GM19023 (cell line): ENCODE data around the gene SCARB1.

ENCODE experiments used
- ATAC-seq: cut with Tn5 transposase; IDR thresholded peaks from one replicate; pipeline ENCODE4 v1.9.1; 2021; ENCODE audit warnings: mild to moderate bottlenecking, moderate library complexity; ENCODE audit not compliant: unreplicated experiment

SCARB1 gene

DNA sequence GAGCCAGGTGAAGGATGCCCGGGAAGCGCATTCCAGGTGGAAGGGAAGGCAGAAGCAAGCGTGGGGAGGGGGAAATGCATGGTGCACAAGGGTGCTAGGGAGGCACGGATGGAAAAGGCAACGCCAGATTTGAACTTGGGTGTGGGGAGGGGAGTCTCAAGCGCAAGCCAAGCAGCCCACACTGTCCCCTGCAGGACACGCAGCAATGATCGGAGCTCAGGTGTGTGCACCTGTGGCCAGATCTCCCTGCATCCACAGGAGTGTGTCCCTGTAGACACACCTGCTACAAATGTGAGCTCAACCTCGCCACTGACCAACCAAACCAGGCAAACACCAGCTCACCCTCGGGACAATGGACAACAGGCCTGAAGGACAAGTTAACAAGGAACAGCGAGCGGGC is 63.2 kb downstream of the SCARB1 start:
- no peak for ATAC-seq

DNA sequence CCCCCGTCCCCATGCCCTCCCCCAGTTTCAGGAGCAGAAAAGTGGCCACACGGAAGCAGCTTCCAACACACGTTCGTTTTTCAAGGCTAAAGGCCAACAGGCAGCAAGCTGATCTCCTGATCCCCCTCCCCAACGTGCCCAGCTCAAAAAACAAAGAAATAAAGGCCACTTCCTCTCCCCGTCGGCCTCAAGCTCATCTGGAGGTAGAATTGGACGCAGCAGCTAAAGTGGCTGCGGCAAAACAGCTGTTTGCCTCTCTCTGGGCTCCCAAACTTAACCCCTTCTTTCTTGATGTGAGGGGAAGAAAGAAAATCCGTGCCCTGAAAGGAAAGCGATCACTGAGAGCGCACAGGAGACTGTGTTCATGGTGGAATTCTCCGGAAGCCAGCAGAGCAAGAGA is 66.3 kb downstream of the SCARB1 start:
- ATAC-seq: no peak

DNA sequence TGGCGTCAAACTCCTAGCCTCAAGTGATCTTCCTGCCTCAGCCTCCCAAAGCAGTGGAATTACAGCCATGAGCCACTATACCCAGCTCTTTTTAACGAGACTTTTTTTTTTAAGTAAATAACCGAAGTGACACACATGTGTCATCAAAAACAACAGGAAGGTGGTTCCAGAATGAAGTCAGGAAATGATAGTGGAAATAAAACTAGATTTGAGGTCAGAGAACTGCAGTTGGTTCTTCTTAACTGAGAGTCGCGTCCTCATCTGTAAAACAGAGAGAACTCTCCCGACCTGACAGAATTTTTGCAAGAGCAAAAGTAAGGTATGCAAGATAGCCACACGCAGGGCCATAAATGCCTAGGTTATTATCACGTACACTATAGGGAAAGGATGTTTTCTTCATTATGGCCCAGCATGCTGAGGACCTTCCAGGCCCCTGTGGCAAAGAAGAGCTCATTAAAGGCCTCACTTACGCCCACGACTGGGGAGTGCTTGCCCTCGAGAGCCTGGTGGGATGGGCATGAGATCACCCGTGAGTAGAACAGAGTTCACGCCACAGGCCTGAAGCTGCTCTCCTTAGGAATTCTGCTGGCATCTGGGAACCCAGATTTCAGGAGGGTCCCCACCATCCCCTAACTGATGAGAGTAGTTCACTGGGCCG is 67.2 kb downstream of the SCARB1 start:
- no peak for ATAC-seq

DNA sequence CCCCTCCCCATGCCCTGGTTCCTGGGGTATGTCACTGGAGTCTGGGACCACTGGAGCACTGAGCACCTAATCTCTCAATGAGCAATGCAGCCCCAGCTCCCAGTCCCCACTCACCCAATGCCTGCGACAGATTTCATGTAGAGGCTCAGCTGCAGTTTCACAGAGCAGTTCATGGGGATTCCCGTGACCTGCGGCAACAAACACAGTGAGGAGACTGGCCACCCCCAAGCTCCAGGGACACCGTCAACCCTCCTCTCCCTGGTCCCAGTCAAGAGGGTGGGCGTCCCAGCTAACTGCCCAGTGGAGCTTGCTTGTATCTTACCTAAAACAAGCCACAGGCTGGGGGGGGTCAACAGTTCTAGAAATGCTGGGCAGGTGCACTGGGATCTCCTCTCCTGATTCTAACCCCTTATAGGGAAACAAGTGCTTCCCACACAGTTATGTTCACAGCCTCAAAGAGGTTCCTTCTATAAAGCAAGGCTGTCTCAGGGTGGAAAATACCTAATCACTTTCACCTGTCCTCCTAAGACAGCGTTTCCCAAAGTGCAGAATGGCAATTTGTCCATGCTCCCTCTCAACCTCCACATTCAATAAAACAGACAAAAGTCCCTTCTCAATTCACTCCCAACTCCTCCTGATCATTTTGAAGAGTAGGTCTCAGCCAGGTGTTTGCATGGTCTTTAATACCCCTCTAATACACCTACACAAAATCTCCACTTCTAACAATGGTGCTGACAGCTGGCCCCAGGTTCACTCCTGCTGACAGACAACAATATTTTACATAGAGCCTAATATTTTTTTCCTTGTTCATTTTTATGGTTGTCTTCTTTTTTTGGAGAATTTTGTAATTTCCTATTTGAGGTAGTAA is 68.3 kb downstream of the SCARB1 start:
- ATAC-seq: peak; percentile 85

DNA sequence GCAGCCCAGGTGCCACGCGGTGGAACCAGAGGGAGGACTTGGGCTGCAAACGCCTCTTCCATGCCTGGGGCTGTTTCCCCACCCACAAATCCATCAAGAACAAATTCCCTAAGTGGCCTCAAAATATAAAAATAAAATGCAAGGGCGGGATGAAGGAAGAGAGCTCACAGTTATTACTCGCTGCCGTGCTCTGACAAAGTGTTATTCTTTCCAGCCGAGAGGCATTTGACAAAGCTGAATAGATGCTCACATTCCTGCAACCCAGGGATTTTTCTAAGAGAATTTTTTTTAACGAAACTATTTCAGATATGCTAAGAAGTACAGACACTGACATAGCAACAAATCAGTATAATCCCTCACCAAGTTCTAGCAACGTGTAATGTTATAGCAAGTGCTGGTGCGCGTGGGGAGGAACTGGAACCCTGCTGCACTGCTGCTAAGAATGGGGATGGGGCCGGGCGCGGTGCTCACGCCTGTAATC is 70.7 kb downstream of the SCARB1 start:
- no peak for ATAC-seq

DNA sequence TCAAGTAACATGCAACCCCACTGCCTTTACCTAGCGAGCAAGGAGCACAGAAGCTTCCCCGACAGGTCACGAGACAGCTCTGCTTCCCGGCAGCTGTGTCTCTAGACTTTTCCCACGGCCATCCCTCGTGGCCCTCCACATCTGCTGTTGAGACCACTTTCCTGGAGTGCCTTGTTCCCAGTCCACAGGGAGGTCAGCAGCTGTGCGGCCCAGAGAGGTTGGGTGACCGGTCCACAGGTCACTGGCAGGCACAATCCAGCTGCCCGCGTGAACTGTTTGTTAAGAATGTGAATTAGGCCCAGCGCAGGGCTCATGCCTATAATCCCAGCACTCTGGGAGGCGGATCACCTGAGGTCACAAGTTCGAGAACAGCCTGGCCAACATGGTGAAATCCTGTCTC is 71.5 kb downstream of the SCARB1 start:
- no peak for ATAC-seq

DNA sequence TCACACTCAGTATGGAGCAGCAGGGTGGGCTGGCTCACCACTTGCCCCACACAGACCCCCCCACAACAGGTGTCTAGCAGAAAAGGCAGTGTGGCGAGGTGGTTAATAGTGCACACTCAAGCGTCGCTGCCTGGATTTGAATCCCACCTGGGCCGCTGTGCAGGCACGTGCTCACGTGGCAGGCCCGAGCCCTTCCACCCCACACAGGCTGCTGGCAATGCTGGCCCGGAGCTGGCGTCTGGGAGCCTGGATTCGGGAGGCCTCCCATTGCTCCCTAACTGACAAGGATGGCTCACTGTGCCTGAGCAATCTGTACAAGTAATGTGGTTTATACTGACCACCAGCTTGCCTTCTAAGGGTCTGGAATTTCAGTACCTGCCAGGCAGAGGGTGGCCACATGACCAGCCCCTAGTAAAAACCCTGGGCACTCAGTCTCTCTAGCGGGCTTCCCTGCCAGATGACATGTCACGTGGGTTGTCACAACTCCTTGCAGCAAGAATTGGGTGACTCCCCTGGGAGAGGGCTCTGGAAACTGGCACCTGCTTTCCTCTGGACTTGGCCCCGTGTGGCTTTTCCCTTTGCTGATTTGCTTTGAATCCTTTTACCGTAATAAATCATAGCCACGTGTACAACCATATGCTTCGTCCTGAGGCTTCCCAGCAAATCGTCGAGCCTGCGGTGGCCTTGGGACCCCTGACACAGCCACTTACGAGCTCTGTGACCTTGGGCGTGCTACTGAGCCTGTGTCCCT is 72.8 kb downstream of the SCARB1 start:
- no peak for ATAC-seq

DNA sequence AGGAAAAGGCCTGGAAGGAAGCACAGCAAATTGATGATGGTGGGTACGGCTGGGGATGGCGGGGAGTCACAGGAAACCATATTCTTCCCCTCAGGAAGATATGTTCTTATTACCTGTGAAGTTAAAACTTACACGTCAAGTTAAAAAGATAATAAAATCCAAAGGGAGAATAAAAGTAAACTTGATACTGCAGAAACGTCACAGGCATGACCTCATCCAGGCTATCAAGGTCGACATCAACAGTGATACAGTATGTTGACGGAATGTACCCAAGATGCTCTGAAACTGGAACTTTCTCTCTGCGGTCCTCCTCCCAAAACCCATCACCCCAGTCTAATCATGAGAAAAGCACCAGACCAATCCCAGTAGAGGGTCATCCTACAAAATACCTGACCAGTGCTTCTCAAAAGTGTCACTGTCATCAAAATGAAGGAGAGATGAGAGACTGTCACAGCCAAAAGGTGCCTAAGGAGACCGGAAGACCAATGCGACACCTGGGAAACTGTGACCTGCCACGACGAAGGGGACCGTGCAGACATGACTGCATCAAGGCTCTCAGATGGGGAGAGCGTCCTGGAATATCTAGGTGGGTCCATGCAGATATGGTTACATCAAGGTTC is 74.6 kb downstream of the SCARB1 start:
- ATAC-seq: no peak

DNA sequence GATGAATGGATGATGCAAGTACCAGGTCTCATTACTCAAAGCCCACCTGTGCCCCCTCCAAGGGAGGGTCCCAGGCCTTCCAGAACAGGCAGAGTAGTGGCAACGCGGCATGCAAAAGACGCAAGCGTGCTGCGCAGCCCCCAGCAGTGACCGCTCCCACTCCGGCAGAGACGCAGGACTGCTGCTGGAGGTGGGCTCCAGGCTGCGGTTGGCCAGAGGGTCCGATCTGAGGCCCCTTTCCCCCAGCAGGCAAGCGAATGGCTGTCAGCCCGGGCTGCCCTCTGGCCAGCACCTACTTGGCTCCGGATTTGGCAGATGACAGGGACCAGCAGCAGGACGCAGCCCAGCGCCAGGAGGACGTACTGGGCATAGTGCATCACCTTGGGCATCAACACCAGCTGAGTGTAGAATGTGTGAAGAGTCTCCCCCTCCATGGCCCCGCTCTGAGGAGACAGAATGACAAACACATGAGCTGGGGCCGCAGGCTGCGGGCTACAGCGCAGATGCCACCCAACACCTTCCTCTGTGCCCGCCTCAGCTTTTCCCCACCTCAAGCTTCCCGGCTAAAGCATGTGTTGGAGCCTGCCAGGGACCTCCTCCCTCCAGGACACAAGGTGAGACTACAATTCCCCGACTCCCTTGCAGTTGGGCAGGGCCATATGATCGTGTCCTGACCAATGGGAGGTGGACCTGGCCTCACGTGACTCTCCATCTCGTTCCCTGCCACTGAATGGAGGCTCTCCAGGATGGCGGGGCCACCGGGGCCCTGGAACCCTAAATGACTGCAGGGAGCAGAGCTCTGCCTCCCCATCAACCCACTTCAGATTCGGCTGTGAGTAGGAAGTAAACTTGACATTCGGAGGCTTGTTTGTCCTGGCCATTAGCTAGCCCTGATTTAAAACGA is 77.4 kb downstream of the SCARB1 start:
- ATAC-seq: no peak

DNA sequence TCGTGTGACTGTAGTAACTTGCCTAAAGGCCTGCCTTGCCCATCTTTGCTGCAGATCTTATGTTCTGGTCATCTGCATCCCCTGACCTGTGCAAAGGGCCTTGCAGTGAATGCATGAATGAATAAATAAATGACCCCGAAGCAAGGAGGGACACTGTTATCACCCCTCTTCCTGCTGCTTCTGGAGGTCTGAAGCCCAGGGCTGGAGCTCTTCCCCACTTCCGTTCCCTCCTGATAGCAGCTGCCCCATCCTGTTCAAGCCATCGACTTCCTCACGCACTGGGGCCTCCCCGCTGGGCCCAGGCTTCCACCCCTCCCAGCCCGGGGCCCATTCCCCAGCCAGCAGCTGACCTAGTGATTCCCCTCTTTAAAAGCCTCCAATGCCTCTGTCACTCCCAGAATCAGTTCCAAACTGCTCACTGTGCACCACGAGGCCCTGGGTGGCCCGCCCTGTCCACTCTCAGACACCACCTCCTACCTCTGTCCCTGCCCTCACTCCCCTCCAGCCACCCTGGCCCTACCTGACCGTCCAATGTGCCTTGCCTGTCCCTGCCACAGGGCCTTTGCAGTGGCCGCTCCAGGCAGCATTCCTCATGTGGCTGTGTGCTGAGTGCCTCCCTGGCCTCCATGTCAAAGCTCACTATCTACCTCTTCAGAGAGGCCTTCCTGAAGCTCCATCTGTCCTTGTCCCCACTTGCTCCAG is 78.6 kb downstream of the SCARB1 start:
- ATAC-seq: no peak

DNA sequence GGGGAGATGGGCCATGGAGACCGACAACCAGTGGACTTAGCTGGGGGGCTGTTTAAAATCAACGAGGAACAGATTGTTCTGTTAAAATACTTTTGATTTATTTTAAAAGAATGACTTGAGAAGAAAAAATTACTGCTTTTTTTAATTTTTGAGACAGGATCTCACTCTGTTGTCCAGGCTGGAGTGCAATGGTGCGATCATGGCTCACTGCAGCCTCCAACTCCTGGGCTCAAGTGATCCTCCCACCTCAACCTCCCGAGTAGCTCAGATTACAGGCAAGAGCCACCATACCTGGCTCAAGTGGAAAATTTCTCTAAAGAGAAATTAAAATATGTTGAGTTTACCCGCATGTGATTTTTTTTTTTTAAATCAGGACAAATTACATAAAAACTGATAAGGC is 80.6 kb downstream of the SCARB1 start:
- no peak for ATAC-seq

DNA sequence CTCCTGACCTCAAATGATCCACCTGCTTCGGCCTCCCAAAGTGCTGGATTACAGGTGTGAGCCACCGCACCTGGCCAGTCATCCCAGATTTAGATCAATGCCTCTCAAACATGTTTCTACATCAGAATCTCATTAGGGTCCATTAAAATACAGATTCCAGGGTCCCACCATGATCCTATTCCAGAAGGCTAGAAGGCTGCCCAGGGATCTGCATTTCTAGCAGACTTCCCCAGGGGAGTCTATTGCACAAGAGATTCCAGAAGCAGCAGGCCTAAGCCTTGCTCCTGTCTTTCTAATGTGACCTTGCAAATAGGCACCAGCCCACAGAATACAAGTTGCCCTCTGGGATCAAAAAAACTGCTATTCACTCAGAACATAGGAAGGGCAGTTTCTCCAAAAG is 81.5 kb downstream of the SCARB1 start:
- no peak for ATAC-seq

DNA sequence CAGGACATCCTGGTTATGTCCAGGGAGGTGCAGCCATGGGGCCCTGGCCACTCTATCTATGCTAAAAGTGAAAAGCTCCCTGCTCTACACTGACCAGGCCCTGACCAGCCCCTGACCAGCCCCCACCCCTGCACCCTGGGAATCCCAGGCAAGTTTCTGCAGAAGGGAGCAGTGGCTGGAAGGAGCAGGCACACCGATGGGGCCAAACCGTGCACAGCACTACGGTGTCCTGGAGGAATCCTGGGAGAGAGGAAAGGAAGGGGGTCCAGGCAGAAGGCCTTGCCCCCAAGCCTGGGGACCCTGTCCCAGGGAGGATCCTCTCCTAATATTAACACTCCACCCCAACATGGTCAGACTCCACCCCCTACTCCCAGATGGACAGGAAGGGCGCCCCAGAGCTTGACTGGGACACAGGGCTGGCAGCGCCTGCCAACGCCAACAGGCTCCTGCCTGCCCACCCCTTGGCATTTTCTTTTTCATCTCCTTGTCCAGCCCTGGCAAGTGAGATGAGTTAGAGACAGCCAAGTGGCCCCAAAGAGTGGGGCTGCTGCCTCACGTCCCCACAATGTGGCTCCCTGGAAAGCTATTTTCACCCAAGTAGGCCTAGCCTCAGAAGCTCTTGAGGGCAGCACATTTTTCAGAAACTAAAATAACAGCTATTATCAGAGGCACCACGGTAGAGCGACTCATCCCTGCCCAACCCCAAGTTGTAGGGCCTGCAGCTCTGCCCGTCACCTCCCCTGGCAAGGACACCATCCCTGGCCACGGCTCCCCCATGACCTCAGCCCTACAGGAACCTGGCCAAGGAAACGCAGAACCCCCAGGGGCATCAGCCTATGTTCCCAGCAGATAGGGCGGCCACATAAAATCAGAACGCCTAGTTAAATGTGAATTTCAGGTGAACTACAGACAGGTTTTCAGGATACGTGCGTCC is 82.6 kb downstream of the SCARB1 start:
- no peak for ATAC-seq

DNA sequence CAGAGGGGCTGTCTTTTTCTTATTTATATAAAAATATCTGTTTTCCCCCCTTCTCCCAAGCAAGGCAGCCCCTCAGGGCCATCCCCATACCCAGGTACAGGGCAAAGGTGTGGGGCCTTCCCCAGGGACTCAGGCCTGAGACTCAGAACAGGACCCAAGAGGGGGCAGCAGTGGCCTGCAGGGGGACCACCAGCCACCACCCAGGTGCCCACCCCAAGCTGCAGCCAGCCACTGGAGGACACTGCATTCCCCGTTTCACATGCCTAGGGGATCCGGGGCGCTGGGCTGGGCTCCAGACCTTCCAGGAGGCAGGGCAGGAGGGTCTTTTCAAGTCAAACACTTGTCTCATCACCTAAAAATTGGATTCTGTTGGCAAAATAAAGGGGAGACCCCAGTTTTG is 83.3 kb downstream of the SCARB1 start:
- no peak for ATAC-seq

DNA sequence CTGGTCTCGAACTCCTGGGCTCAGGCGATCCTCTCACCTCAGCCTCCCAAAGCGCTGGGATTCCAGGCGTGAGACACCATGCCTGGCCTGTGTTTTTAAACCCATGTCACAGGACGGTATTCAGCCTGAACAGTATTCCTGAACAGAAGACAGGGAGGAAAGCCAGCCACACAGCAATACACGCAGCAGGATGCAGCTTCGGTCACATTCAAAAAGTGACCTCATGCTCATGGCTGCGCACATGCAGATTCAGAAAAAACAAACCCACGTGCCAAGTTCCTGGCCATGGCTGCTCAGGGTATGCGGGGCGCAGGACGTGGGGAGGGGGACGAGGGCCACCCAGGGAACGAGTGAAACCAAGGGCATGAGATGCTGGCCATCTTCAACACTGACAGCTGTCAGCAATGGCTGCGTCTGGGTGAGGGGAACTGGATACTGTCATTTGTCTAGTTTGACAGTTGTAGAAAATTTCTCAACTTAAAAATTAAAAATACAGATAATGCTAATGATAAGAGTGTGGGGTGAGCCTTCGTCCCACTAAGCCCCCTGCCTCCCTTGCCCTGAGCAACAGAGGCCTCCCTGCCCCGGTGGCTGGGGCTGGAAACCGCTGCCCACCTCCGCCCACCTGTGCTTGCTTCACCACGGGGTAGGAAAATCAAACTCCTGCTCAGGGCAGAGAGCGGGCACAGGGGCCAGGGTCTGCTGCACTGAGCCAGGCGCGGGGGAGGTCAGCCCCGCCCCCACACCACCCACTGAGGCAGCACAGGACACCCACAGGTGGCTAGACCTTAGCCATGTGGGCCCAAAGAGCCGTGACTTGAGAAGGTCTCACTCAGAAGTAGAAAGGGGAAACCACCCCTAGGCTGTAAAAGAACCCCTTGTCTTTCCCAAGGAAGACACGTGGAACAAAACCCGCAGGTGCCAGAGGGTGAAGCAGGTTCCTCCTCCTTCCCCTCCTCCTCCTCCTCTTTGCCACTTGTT is 84.2 kb downstream of the SCARB1 start:
- ATAC-seq: no peak

DNA sequence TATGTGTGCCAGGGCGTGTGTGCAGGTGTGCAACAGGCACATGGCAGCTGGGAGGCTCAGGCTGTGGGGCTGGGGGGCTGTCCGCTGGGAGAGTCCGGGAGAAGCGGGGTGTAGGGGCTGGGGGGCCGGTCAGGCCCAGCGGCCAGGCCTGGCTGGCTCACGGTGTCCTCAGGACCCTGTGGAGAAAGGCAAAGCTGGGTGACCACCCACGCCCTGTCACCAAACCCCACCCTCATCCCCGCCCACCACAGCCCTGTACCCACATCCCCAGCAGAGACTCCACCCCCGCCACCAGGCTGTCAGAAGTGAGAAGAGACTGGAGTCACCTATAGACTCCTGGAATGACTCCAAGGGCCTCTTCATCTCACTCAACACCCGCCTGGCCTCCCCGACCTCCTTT is 85.3 kb downstream of the SCARB1 start:
- ATAC-seq: no peak
